GDM1 (cell line): Measurements from ENCODE around the gene CRNKL1.
"Not testable (repeated sequence)": the region's sequence is repeated elsewhere in the genome, so short reads cannot be mapped to it uniquely, and the experiment has no call there.

Experiments used
- DNase-seq: peaks from one replicate; lab custom pipeline; 2025; lab: John Stamatoyannopoulos, UW

The CRNKL1 gene

GRCh38 chr20:20005342-20005741 lies 46.9 kb downstream of the CRNKL1 start:
- DNase-seq = no peak

GRCh38 chr20:20003955-20004322 lies 48.3 kb downstream of the CRNKL1 start:
- not testable (repeated sequence) for DNase-seq

GRCh38 chr20:20003031-20003954 lies 49.0 kb downstream of the CRNKL1 start:
- DNase-seq = no peak

DNA sequence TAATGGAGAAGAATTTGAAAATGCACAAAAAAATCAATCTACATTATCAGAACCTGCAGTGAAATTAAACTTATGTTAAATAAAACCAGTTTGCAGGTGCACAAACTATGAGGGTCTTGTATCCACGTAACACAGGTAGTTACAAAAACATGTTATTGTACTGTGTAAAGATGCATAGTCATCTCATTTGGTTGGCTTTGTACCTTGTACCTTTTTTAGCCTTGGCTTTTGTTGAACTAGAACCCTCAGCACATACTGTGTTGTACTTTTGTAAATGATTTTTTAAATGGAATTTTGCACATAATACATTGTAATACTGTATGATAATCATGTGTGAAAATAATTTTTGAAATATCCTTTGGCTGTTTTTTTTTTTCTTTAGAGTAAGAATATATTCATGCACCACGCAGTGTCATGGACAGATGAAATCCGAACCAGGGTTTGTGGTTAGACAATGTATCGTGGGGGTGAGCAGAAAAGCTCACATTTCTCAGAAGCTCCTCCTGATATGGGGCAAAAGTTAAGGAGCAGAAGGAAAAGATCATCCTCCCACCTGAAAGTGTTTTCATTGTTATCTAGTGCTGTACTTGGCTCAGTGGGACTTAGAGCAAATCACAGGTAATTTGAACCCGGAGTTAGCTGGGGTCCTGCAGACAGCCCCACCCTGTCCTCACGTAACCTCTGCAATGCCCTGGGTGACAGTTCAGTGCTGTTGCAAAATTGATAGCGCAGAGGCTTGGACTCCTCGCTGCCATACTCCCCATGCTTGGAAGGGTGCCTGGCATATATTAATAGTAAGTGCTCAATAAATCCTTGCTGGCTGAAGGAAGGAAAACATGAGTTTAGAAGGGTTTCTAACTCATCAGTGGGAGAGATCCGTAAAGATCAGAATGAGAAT lies 49.9 kb downstream of the CRNKL1 start:
- no peak for DNase-seq

- peak; percentile 16 for DNase-seq
These were observed 51.9 kb downstream of the CRNKL1 start for GRCh38 chr20:20000211-20000968.

DNA sequence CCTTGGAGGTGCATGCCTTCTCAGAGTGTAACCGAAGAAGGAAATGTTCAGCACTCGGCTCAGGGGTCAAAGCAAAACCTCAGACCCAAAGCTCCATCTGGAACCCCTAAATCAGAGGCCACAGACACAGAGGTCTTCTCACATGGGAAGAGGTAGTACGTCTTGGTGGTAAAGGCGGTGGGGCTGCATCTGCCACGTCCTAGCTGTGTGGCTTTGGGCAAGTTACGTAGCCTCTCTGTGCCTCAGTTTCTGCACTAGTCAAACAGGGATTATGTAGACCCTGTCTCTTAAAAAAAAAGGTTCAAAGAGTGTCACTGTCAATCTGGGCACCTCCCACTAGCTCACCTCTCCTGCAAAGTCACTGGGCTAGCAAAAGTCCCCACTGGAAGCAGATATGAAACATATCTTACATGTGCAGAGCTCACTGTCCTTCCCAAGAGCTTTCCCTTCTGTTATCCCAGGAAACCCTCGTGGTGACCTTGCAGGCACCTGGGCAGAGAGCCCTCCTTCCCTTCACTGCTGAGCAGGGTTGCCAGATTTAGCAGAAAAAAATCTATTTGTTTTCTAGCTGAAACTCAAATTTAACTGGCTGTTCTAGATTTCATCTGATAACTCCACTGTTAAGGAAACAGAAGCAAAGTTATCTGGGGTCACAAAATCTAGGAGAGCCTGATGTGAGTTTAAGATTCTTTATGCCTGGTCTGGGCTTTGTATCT lies 53.1 kb downstream of the CRNKL1 start:
- DNase-seq = no peak

GRCh38 chr20:19996917-19997316 lies 55.3 kb downstream of the CRNKL1 start:
- DNase-seq = no peak

DNA sequence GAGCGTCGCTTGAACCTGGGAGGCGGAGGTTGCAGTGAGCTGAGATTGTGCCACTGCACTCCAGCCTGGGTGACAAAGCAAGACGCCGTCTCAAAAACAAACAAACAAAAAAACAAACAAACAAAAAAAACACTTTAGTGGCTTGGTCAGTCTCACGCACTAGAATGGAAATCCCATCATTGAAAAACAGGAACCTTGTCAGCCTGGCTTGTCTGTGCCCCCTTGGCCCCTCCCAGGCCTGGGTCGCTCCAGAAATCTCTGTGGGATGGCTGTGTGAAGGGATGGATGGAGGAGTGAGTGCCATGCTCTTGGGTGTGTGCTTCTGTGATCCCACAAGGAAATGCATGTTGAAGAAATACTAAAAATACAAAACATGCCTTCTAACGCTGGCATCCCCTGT lies 56.0 kb downstream of the CRNKL1 start:
- DNase-seq = no peak

GRCh38 chr20:19995220-19995863 lies 56.9 kb downstream of the CRNKL1 start:
- no peak for DNase-seq

- DNase-seq = no peak
These were observed 58.2 kb downstream of the CRNKL1 start for GRCh38 chr20:19993958-19994669.

- DNase-seq = no peak
These were observed 59.0 kb downstream of the CRNKL1 start for GRCh38 chr20:19992996-19993908.

DNA sequence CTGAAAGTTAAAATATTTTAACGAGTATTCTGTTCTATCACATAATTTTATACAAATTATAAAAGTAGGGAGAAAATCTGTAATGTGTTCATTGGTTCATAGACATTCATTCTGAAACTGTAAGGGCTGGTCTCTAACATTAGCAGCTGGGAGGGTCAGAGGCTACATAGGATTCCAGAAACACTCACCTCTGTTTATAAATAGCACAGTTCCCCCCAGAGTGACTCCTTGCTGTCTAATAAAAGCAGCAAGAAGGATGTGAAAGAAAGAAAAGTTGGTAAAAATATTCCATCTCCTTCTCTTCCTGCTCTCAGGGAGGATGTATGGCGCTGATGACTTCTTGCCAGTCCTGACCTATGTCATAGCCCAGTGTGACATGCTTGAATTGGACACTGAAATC lies 60.4 kb downstream of the CRNKL1 start:
- no peak for DNase-seq

GRCh38 chr20:19991308-19991707 lies 61.0 kb downstream of the CRNKL1 start:
- no peak for DNase-seq

GRCh38 chr20:19990850-19991249 lies 61.4 kb downstream of the CRNKL1 start:
- DNase-seq = no peak

DNA sequence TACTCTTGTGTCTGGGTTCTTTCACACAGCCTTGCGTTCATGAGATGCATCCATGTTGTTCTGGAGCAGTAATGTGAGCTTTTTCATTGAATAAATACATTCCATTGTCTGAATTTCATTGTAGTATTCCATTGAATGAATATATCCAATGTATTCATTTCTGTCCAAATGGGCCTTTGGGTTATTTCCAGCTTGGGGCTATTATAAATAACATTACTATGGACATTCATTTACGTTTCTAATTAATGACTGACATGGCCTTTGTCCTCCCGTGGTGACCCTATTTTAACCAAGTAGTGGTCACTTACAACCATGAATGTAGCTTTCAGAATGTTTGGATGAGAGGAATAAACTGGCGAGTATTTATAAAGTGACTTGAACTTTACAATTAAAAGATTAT lies 65.2 kb downstream of the CRNKL1 start:
- no peak for DNase-seq

DNA sequence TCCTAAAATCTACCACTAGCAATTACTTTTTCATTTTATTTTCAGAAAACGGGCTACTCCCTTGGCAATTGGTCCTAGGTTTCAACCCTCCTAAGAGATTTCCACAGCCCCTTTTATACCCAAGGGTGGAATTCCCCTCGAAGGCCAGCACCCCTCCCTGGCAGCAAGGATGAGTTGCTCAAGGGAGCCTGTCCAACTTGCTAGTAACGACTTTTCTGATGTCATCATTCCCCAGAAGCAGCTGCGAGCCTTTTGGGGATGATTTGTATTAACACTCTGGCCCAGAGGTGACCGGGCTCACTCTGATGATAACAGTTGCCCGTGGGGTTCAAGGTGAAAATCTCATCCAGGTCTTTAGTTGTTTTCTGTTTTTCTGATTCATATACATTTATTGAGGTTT lies 65.8 kb downstream of the CRNKL1 start:
- DNase-seq = no peak
